Smooth muscle cell (in vitro differentiated cells): ENCODE measurements around the gene GP1BA. TPM values are rescaled to one million over a fixed set of nuclear protein-coding genes. Genes with fewer than 3 reads are reported as not detected.

Experiments used
- DNase-seq: peaks from one replicate; lab custom pipeline; 2025; ENCODE audit not compliant: unreplicated experiment; lab: John Stamatoyannopoulos, UW
- H2AFZ ChIP-seq: fragments of 200-600 bp; sonication (generic); 2 replicates; pipeline ENCODE4 v1.6.0; 2016; ENCODE audit warnings: antibody characterized with exemption, low read depth, mild to moderate bottlenecking
- H3F3A ChIP-seq: fragments of 200-600 bp; sonication (generic); 2 replicates; pipeline ENCODE4 v1.6.0; 2017; ENCODE audit warnings: antibody characterized with exemption, low read depth
- H3K27ac ChIP-seq: fragments of 200-600 bp; sonication (generic); 2 replicates; pipeline ENCODE4 v1.5.1; 2016; ENCODE audit warnings: low read depth, mild to moderate bottlenecking
- H3K27me3 ChIP-seq: fragments of 200-600 bp; sonication (generic); 2 replicates; pipeline ENCODE4 v1.6.1; 2016; ENCODE audit warnings: low read depth, mild to moderate bottlenecking
- H3K36me3 ChIP-seq: fragments of 200-600 bp; sonication (generic); 2 replicates; pipeline ENCODE4 v1.5.1; 2016; ENCODE audit warnings: low read depth
- H3K4me1 ChIP-seq: fragments of 200-600 bp; sonication (generic); 2 replicates; pipeline ENCODE4 v1.5.1; 2016; ENCODE audit warnings: low read depth
- H3K4me2 ChIP-seq: fragments of 200-600 bp; sonication (generic); 2 replicates; pipeline ENCODE4 v1.6.0; 2016; ENCODE audit warnings: mild to moderate bottlenecking
- H3K4me3 ChIP-seq: fragments of 200-600 bp; sonication (generic); 2 replicates; pipeline ENCODE4 v1.5.1; 2016; ENCODE audit warnings: mild to moderate bottlenecking
- H3K79me2 ChIP-seq: fragments of 200-600 bp; sonication (generic); 2 replicates; pipeline ENCODE4 v1.6.0; 2016; ENCODE audit warnings: low read depth, mild to moderate bottlenecking
- H3K9ac ChIP-seq: fragments of 200-600 bp; sonication (generic); 2 replicates; pipeline ENCODE4 v1.6.0; 2016; ENCODE audit warnings: low read depth
- H3K9me3 ChIP-seq: fragments of 200-600 bp; sonication (generic); replicated peaks from 2 replicates; pipeline ENCODE4 v1.5.1; 2016; ENCODE audit warnings: low read depth
- H4K20me1 ChIP-seq: fragments of 200-600 bp; sonication (generic); 2 replicates; pipeline ENCODE4 v1.6.0; 2016; ENCODE audit warnings: low read depth
- CTCF ChIP-seq: fragments of 200-600 bp; sonication (generic); IDR thresholded peaks from 2 replicates; pipeline ENCODE4 v1.5.1; 2017; ENCODE audit warnings: borderline replicate concordance, mild to moderate bottlenecking, antibody characterized with exemption; ENCODE audit not compliant: insufficient read depth, poor library complexity, severe bottlenecking
- WGBS: methylation state at CpG from one replicate; pipeline ENCODE4 v1.1.7; 2016; ENCODE audit warnings: low lambda C conversion rate; 5-methylcytosine and 5-hydroxymethylcytosine counted together
- polyA plus RNA-seq: library from polyadenylated mRNA; unstranded; fragments of >200 nt; fragmentation: Nextera tagmentation; extraction: Ambion mirVana; gene quantifications from 2 replicates; pipeline ENCODE4 v1.2.1, GENCODE V29; 2016
- total RNA-seq: library from RNA; depleted of rRNA; stranded (reverse); fragments of >200 nt; gene quantifications from 2 replicates; pipeline ENCODE4 v1.2.3, GENCODE V29; 2014

GP1BA gene
- total and polyA plus RNA-seq, 2 experiments from 2014 or later, result 0.07 TPM; not detected in 1

DNA sequence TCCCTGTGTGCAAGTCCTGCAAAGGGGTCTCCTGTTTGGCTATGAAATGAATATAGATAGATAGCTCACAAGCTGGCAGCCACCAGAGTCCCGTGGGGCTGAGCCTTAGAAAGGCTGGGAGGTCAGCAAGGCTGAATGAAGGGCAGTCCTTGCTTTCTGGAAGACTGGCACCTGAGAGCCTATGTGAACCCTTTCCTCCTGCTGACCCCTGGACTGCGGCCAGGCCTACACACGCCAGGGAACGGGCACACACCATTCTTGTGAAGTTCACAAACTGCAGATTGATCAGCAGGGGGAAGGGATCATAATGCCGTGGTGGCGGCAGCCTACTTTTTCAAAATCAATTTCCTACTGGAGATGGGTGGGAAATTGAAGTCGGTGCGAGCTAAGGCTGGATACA lies 33.7 kb upstream of the GP1BA start:
- Histone ChIP-seq H3K9me3 (no peaks in the 10 kb centered on the region), H3K36me3 (no peaks in the 10 kb centered on the region), H3K9ac (peak overlapping the region; percentile 88), H2AFZ (no peak overlapping the region), H3K79me2 (no peaks in the 10 kb centered on the region), H3K27ac (peak overlapping the region; percentile 75), H4K20me1 (no peaks in the 10 kb centered on the region), H3K4me3 (peak overlapping the region; percentile 65), H3K4me1 (no peaks in the 10 kb centered on the region), H3K27me3 (no peaks in the 10 kb centered on the region), H3F3A (peaks cover 8% of the 10 kb centered on the region), H3K4me2 (peak overlapping the region; percentile 82)
- WGBS, result 95% methylated on average over 8 of the region's 8 CpGs
- no peak for DNase-seq
- TF ChIP-seq CTCF, result no peak

DNA sequence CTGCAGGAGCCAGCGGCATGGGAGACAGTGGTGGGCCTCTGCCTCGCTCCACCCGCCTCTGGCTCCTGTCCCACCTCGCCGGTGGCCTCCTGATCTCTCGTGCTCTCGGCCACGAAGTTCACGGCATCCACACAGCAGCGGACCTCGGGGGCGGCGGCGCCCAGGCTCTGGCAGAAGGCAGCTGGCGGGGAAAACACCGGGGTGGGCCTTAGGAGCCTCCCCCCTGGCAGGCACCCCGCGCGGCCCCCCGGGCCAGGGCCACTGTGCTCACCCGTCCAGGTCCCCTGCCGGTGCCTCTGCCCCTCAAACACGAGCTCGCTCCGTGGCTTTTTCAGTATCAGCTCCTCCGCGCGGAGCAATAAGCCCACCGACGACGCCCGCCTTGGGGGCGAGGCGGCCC lies 33.1 kb upstream of the GP1BA start:
- DNase-seq, result no peak
- TF ChIP-seq CTCF, result no peak
- H3K27me3 ChIP-seq, result no peaks in the 10 kb centered on the region
- peak overlapping the region; percentile 88 for H3K9ac ChIP-seq
- no peak overlapping the region for H2AFZ ChIP-seq
- no peaks in the 10 kb centered on the region for H4K20me1 ChIP-seq
- WGBS, result 49% methylated on average over 15 of the region's 34 CpGs
- H3K9me3 ChIP-seq, result no peaks in the 10 kb centered on the region
- H3K4me2 ChIP-seq, result peak overlapping the region; percentile 82
- no peaks in the 10 kb centered on the region for H3K36me3 ChIP-seq
- H3K27ac ChIP-seq, result peak overlapping the region; percentile 75
- no peaks in the 10 kb centered on the region for H3K79me2 ChIP-seq
- no peaks in the 10 kb centered on the region for H3K4me1 ChIP-seq
- H3F3A ChIP-seq, result peaks cover 8% of the 10 kb centered on the region
- H3K4me3 ChIP-seq, result peak overlapping the region; percentile 65

DNA sequence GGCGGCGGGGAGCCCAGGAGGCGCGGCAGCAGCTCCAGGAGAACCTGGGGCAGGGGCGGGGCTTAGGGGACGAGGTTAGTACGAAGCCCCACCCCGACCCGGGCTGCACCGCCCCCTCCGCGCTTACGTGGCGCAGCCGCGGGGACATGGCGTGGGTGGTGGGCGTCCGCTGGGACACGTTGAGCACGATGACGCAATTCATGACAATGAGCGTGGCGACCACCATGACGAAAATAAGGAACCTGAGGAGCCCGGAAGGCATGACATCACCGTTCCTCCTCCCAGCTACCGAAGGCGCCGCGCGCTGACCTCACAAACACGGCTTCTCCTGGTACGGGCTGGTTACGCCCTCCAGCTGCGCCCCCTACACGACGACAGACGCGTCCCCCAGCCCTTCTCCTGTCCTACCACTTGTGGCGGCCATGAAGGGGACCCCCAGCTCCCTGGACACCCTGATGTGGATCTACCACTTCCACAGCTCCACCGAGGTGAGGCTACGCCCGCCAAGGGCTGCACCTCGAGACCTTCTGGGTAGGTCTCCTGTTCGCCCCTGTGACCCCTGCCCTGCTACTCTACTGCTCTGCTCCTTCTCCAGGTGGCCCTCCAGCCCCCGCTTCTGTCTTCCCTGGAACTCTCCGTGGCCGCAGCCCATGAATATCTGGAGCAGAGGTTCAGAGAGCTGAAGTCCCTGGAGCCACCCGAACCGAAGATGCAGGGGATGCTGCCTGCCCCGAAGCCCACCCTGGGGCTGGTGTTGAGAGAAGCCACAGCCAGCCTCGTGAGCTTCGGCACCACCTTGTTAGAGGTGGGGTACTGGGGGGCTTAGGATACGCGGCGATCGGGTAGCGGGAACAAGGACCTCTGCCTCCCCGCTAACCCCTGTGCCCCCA lies 32.5 kb upstream of the GP1BA start, which contains the start of gene C17orf107:
Gene C17orf107 (plus strand): TSS at position 196 of the 890 bp plus-strand sequence. CDS start 227 bp downstream, at position 423.
- no peak for TF ChIP-seq CTCF
- no peaks in the 10 kb centered on the region for H3K4me1 ChIP-seq
- H3K9ac ChIP-seq, result peak within 1 kb of the TSS; percentile 88
- H3K4me2 ChIP-seq, result peak within 1 kb of the TSS; percentile 82
- 28% methylated on average over 40 of the region's 60 CpGs for WGBS
- no peaks in the 10 kb centered on the region for H4K20me1 ChIP-seq
- DNase-seq, result peak; percentile 43
- peaks cover 8% of the 10 kb centered on the region for H3F3A ChIP-seq
- no peaks in the 10 kb centered on the region for H3K27me3 ChIP-seq
- H2AFZ ChIP-seq, result no peak within 1 kb of the TSS
- peak within 1 kb of the TSS; percentile 65 for H3K4me3 ChIP-seq
- H3K79me2 ChIP-seq, result no peaks in the 10 kb centered on the region
- no peaks in the 10 kb centered on the region for H3K9me3 ChIP-seq
- peak within 1 kb of the TSS; percentile 75 for H3K27ac ChIP-seq
- no peaks in the 10 kb centered on the region for H3K36me3 ChIP-seq
